DOHH2 (cell line): ENCODE results near the gene IL1A.

Source experiments
- EZH2phosphoT487 ChIP-seq: fragments of 200-600 bp; sonication (generic); IDR thresholded peaks from 2 replicates; pipeline ENCODE4 v1.6.1; 2017; ENCODE audit warnings: borderline replicate concordance, mild to moderate bottlenecking, antibody characterized with exemption, low read length, moderate library complexity, mixed read lengths
- TF ChIP-seq, protein P1 (sequence below): fragments of 200-600 bp; sonication (generic); IDR thresholded peaks from one replicate; pipeline ENCODE4 v1.5.1; 2014; ENCODE audit warnings: antibody characterized with exemption, mild to moderate bottlenecking, low read depth, low read length; ENCODE audit not compliant: poor library complexity, severe bottlenecking

- TF ChIP-seq, protein P1, sequence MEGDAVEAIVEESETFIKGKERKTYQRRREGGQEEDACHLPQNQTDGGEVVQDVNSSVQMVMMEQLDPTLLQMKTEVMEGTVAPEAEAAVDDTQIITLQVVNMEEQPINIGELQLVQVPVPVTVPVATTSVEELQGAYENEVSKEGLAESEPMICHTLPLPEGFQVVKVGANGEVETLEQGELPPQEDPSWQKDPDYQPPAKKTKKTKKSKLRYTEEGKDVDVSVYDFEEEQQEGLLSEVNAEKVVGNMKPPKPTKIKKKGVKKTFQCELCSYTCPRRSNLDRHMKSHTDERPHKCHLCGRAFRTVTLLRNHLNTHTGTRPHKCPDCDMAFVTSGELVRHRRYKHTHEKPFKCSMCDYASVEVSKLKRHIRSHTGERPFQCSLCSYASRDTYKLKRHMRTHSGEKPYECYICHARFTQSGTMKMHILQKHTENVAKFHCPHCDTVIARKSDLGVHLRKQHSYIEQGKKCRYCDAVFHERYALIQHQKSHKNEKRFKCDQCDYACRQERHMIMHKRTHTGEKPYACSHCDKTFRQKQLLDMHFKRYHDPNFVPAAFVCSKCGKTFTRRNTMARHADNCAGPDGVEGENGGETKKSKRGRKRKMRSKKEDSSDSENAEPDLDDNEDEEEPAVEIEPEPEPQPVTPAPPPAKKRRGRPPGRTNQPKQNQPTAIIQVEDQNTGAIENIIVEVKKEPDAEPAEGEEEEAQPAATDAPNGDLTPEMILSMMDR, result no peak
- no peak for TF ChIP-seq EZH2phosphoT487
Measured at GRCh38 chr2:112819081-112819480, 34.8 kb upstream of the IL1A start.
